HepG2 (cell line): ENCODE data around the gene PRSS1. TPM values are rescaled to one million over a fixed set of nuclear protein-coding genes. Genes with fewer than 3 reads are reported as not detected.

Experiments used
- ATAC-seq: fragments of 200-7000 bp; cut with Tn5 transposase; 3 replicates; pipeline ENCODE4 v1.9.1; 2020; ENCODE audit warnings: mild to moderate bottlenecking, moderate library complexity
- BruUV-seq: library from RNA; stranded (reverse); fragments of 400-500 nt; replicated peaks from 2 replicates; lab custom pipeline; 2021; lab: Mats Ljungman, UMichigan
- CTCF ChIA-PET: fragments of 300-600 bp; formaldehyde crosslinking; extraction: SDS; loops from one replicate; lab custom pipeline; 2021; ENCODE audit warnings: low total read pairs, inconsistent platforms, low intra/inter-chr PET ratio; lab: Yijun Ruan, JAX
- POLR2A ChIA-PET: fragments of 350-600 bp; sonication (Branson Sonifier 250); formaldehyde crosslinking; loops from one replicate; lab custom pipeline; 2020; ENCODE audit warnings: antibody characterized with exemption, inconsistent platforms; lab: Yijun Ruan, JAX
- DNase-seq: peaks from one replicate; pipeline ENCODE4 v3.0.0-alpha.2; 2015; ENCODE audit warnings: low spot score
- FAIRE-seq: peaks from 3 replicates; lab custom pipeline; 2011; peaks lifted over from hg19 to GRCh38; lab: Jason Lieb, UNC
- H2AFZ ChIP-seq: one replicate; pipeline ENCODE4 v1.6.1; 2011; ENCODE audit warnings: low read length, inconsistent platforms
- H3K27ac ChIP-seq: fragments of 300-600 bp; 3 replicates; pipeline ENCODE4 v1.8.0; 2011; ENCODE audit warnings: mixed run types, mild to moderate bottlenecking, mixed read lengths, low read length, inconsistent platforms; ENCODE audit not compliant: insufficient read depth; ENCODE audit errors: extremely low read length
- H3K27me3 ChIP-seq, 2 experiments: fragments of 200-600 bp in 1 of 2; 2 replicates in 1 of 2; 3 replicates in 1 of 2; pipeline versions ENCODE4 v1.6.0 to v1.8.0; 2011; ENCODE audit warnings: low read length in 2 of 2, mild to moderate bottlenecking in 2 of 2, moderate library complexity in 2 of 2, inconsistent platforms in 1 of 2; ENCODE audit not compliant: insufficient read depth in 2 of 2, control insufficient read depth in 1 of 2
- H3K36me3 ChIP-seq, 2 experiments: fragments of 200-600 bp in 1 of 2; replicated peaks in 1 of 2; 2 replicates in 1 of 2; 3 replicates in 1 of 2; pipeline versions ENCODE4 v1.5.1 to v1.8.0; 2011; ENCODE audit warnings: low read length in 2 of 2, inconsistent platforms in 1 of 2; ENCODE audit not compliant: insufficient read depth in 2 of 2, control insufficient read depth in 1 of 2
- H3K4me1 ChIP-seq: 2 replicates; pipeline ENCODE4 v1.5.1; 2012; ENCODE audit warnings: low read length, inconsistent platforms; ENCODE audit not compliant: insufficient read depth
- H3K4me2 ChIP-seq: 2 replicates; pipeline ENCODE4 v1.6.0; 2011; ENCODE audit warnings: low read depth, low read length, inconsistent platforms
- H3K4me3 ChIP-seq, 3 experiments: fragments of 200-600 bp in 1 of 3; sonication (generic), shearing (Covaris generic) in 1 of 3; replicated peaks in 1 of 3; 2 replicates each; pipeline ENCODE4 v1.5.1; 2011 to 2016; ENCODE audit warnings: low read length in 3 of 3, inconsistent platforms in 2 of 3, low read depth in 2 of 3, mild to moderate bottlenecking in 2 of 3, control low read depth in 1 of 3, mixed read lengths in 1 of 3; ENCODE audit not compliant: insufficient read depth in 1 of 3
- H3K79me2 ChIP-seq: one replicate; pipeline ENCODE4 v1.6.1; 2011; ENCODE audit warnings: low read length, inconsistent platforms; ENCODE audit not compliant: insufficient read depth
- H3K9ac ChIP-seq: 2 replicates; pipeline ENCODE4 v1.6.0; 2011; ENCODE audit warnings: mild to moderate bottlenecking, low read depth, low read length, inconsistent platforms; ENCODE audit not compliant: insufficient read depth
- H3K9me3 ChIP-seq: 2 replicates; pipeline ENCODE4 v1.5.1; 2012; ENCODE audit warnings: mild to moderate bottlenecking, low read length
- H4K20me1 ChIP-seq: 2 replicates; pipeline ENCODE4 v1.6.0; 2011; ENCODE audit warnings: inconsistent platforms, mild to moderate bottlenecking, low read length, moderate library complexity; ENCODE audit not compliant: insufficient read depth
- SMAD1 ChIP-seq: sonication (generic); formaldehyde crosslinking; IDR thresholded peaks from 2 replicates; pipeline ENCODE4 v1.4.0; 2020; ENCODE audit warnings: missing genetic modification reagents, low read depth, mild to moderate bottlenecking, borderline replicate concordance
- TRIM24 ChIP-seq: sonication (generic); formaldehyde crosslinking; IDR thresholded peaks from 2 replicates; pipeline ENCODE4 v1.8.0; 2022; ENCODE audit warnings: mild to moderate bottlenecking, missing genetic modification reagents
- TSC22D2 ChIP-seq: sonication (generic); formaldehyde crosslinking; IDR thresholded peaks from 2 replicates; pipeline ENCODE4 v1.5.1; 2020; ENCODE audit warnings: missing genetic modification reagents, mild to moderate bottlenecking, borderline replicate concordance
- ZNF234 ChIP-seq: sonication (generic); formaldehyde crosslinking; conservative IDR thresholded peaks from 2 replicates; pipeline ENCODE4 v1.5.1; 2020; ENCODE audit warnings: mild to moderate bottlenecking, missing genetic modification reagents
- WGBS: methylation state at CpG from one replicate; pipeline ENCODE4 v1.1.6; 2017; ENCODE audit warnings: low lambda C conversion rate; 5-methylcytosine and 5-hydroxymethylcytosine counted together
- in situ Hi-C: cut with HindIII; loops from 2 replicates; pipeline ENCODE4 v1.10.0; 2017; ENCODE audit warnings: low pct_unique_long_range_greater_than_20kb; ENCODE audit not compliant: extremely low pct_ligation_motif_present
- intact Hi-C: fragments of 100-400 bp; cut with micrococcal nuclease; formaldehyde crosslinking; loops from one replicate; pipeline ENCODE4 v1.10.0; 2022; ENCODE audit not compliant: unreplicated experiment
- polyA plus RNA-seq, 8 experiments: library from polyadenylated mRNA; depleted of rRNA in 3 of 8; stranded (reverse) in 7 of 8; unstranded in 1 of 8; fragments of >200 nt; fragmentation: Illumina TruSeq in 4 of 8; extraction: Trizol in 4 of 8; gene quantifications; 2 replicates each; pipeline versions ENCODE4 v1.2.1 to v1.2.3, GENCODE V29; 2011 to 2016; ENCODE audit warnings: low read depth in 4 of 8, missing spikeins in 1 of 8, mixed read lengths in 1 of 8; ENCODE audit not compliant: insufficient read depth in 1 of 8
- total RNA-seq, 5 experiments: library from RNA; depleted of rRNA; stranded (reverse); fragments of >200 nt; fragmentation: Illumina TruSeq; extraction: Trizol; gene quantifications; 2 replicates each; pipeline ENCODE4 v1.2.3, GENCODE V29; 2016; ENCODE audit warnings: low read depth in 1 of 5
- TF ChIP-seq, protein P1 (sequence below): sonication (generic); formaldehyde crosslinking; IDR thresholded peaks from 2 replicates; pipeline ENCODE4 v1.4.0; 2020; ENCODE audit warnings: missing genetic modification reagents

PRSS1 gene
- total and polyA plus RNA-seq, 2 of the 13 experiments (the other 11 are each of a cell fraction or from before 2014, with no cell fraction given) = not detected

DNA sequence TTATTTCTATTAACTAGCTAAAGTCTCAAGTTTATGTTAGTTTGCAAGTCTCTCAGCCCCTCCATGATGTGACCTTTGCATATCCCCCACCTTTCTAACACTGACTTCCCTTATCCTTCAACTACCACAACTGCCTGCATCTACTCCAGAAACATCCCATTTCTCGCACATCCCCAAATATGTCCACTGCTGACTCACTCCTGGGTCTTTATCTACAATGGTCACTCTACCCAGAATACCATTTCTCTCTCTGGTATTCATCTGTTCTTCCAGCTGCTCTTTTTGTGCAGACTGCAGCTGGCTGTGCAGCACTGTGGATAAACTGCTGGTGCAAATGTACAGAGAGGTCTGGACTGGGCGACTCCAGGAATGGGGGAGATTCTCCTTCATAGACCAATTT lies 32.7 kb upstream of the PRSS1 start:
- intact Hi-C loops = no loop called here
- Histone ChIP-seq H3K9me3 (no peaks in the 10 kb centered on the region), H3K36me3 (no peaks in the 10 kb centered on the region), H3K27ac (no peak overlapping the region), H4K20me1 (no peaks in the 10 kb centered on the region), H2AFZ (no peak overlapping the region), H3K79me2 (no peaks in the 10 kb centered on the region), H3K4me1 (no peaks in the 10 kb centered on the region), H3K4me3 (no peak overlapping the region), H3K4me2 (no peak overlapping the region), H3K9ac (no peak overlapping the region), H3K27me3 (peaks cover 0 to 24% of the 10 kb centered on the region in 2 experiments; a peak in 2 of 5 replicates)
- no peak for TF ChIP-seq SMAD1 (CRISPR knock-in tag)
- no peak for TF ChIP-seq TSC22D2 (CRISPR knock-in tag)
- TF ChIP-seq TRIM24 (CRISPR knock-in tag) = no peak
- CTCF ChIA-PET = no interaction called here
- 0% methylated on average over 2 of the region's 2 CpGs for WGBS
- in situ Hi-C loops = no loop called here
- ATAC-seq (no peak), FAIRE-seq (no peak), DNase-seq (no peak)
- POLR2A ChIA-PET = no interaction called here
- no TSS peak for BruUV-seq

- H2AFZ ChIP-seq = no peak overlapping the region
- H3K4me1 ChIP-seq = no peaks in the 10 kb centered on the region
- no peak for ATAC-seq
- ChIA-PET CTCF (no interaction called here), POLR2A (no interaction called here)
- intact Hi-C loops (no loop called here), in situ Hi-C loops (no loop called here)
- no peak overlapping the region for H3K27ac ChIP-seq
- H3K9me3 ChIP-seq = no peaks in the 10 kb centered on the region
- BruUV-seq = no TSS peak
- no peak overlapping the region for H3K4me2 ChIP-seq
- H3K36me3 ChIP-seq = no peaks in the 10 kb centered on the region
- peaks cover 0 to 17% of the 10 kb centered on the region in 2 experiments; a peak in 1 of 5 replicates for H3K27me3 ChIP-seq
- H4K20me1 ChIP-seq = no peaks in the 10 kb centered on the region
- TF ChIP-seq ZNF234 (CRISPR knock-in tag) = no peak
- TF ChIP-seq, protein P1, sequence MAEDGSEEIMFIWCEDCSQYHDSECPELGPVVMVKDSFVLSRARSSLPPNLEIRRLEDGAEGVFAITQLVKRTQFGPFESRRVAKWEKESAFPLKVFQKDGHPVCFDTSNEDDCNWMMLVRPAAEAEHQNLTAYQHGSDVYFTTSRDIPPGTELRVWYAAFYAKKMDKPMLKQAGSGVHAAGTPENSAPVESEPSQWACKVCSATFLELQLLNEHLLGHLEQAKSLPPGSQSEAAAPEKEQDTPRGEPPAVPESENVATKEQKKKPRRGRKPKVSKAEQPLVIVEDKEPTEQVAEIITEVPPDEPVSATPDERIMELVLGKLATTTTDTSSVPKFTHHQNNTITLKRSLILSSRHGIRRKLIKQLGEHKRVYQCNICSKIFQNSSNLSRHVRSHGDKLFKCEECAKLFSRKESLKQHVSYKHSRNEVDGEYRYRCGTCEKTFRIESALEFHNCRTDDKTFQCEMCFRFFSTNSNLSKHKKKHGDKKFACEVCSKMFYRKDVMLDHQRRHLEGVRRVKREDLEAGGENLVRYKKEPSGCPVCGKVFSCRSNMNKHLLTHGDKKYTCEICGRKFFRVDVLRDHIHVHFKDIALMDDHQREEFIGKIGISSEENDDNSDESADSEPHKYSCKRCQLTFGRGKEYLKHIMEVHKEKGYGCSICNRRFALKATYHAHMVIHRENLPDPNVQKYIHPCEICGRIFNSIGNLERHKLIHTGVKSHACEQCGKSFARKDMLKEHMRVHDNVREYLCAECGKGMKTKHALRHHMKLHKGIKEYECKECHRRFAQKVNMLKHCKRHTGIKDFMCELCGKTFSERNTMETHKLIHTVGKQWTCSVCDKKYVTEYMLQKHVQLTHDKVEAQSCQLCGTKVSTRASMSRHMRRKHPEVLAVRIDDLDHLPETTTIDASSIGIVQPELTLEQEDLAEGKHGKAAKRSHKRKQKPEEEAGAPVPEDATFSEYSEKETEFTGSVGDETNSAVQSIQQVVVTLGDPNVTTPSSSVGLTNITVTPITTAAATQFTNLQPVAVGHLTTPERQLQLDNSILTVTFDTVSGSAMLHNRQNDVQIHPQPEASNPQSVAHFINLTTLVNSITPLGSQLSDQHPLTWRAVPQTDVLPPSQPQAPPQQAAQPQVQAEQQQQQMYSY = no peak
- no peak overlapping the region for H3K4me3 ChIP-seq
- H3K79me2 ChIP-seq = no peaks in the 10 kb centered on the region
- FAIRE-seq = no peak
- H3K9ac ChIP-seq = no peak overlapping the region
- WGBS = 15% methylated on average over 6 of the region's 6 CpGs
- no peak for DNase-seq
These were observed 31.8 kb upstream of the PRSS1 start for GRCh38 chr7:142717453-142717852.
